HepG2 (cell line): Measurements from ENCODE around the gene CNPY4. TPM values are rescaled to one million over a fixed set of nuclear protein-coding genes. Genes with fewer than 3 reads are reported as not detected.
A peak's percentile ranks its signal among the peaks of the same experiment; 100 is the strongest.

Source experiments
- ATAC-seq: fragments of 200-7000 bp; cut with Tn5 transposase; 3 replicates; pipeline ENCODE4 v1.9.1; 2020; ENCODE audit warnings: mild to moderate bottlenecking, moderate library complexity
- BruUV-seq: library from RNA; stranded (reverse); fragments of 400-500 nt; replicated peaks from 2 replicates; lab custom pipeline; 2021; lab: Mats Ljungman, UMichigan
- CTCF ChIA-PET: fragments of 300-600 bp; formaldehyde crosslinking; extraction: SDS; loops from one replicate; lab custom pipeline; 2021; ENCODE audit warnings: low total read pairs, inconsistent platforms, low intra/inter-chr PET ratio; lab: Yijun Ruan, JAX
- POLR2A ChIA-PET: fragments of 350-600 bp; sonication (Branson Sonifier 250); formaldehyde crosslinking; loops from one replicate; lab custom pipeline; 2020; ENCODE audit warnings: antibody characterized with exemption, inconsistent platforms; lab: Yijun Ruan, JAX
- DNase-seq: peaks from one replicate; pipeline ENCODE4 v3.0.0-alpha.2; 2015; ENCODE audit warnings: low spot score
- FAIRE-seq: peaks from 3 replicates; lab custom pipeline; 2011; peaks lifted over from hg19 to GRCh38; lab: Jason Lieb, UNC
- H2AFZ ChIP-seq: one replicate; pipeline ENCODE4 v1.6.1; 2011; ENCODE audit warnings: low read length, inconsistent platforms
- H3K27ac ChIP-seq: fragments of 300-600 bp; 3 replicates; pipeline ENCODE4 v1.8.0; 2011; ENCODE audit warnings: mixed run types, mild to moderate bottlenecking, mixed read lengths, low read length, inconsistent platforms; ENCODE audit not compliant: insufficient read depth; ENCODE audit errors: extremely low read length
- H3K27me3 ChIP-seq, 2 experiments: fragments of 200-600 bp in 1 of 2; 2 replicates in 1 of 2; 3 replicates in 1 of 2; pipeline versions ENCODE4 v1.6.0 to v1.8.0; 2011; ENCODE audit warnings: low read length in 2 of 2, mild to moderate bottlenecking in 2 of 2, moderate library complexity in 2 of 2, inconsistent platforms in 1 of 2; ENCODE audit not compliant: insufficient read depth in 2 of 2, control insufficient read depth in 1 of 2
- H3K36me3 ChIP-seq, 2 experiments: fragments of 200-600 bp in 1 of 2; replicated peaks in 1 of 2; 2 replicates in 1 of 2; 3 replicates in 1 of 2; pipeline versions ENCODE4 v1.5.1 to v1.8.0; 2011; ENCODE audit warnings: low read length in 2 of 2, inconsistent platforms in 1 of 2; ENCODE audit not compliant: insufficient read depth in 2 of 2, control insufficient read depth in 1 of 2
- H3K4me1 ChIP-seq: 2 replicates; pipeline ENCODE4 v1.5.1; 2012; ENCODE audit warnings: low read length, inconsistent platforms; ENCODE audit not compliant: insufficient read depth
- H3K4me2 ChIP-seq: 2 replicates; pipeline ENCODE4 v1.6.0; 2011; ENCODE audit warnings: low read depth, low read length, inconsistent platforms
- H3K4me3 ChIP-seq, 3 experiments: fragments of 200-600 bp in 1 of 3; sonication (generic), shearing (Covaris generic) in 1 of 3; replicated peaks in 1 of 3; 2 replicates each; pipeline ENCODE4 v1.5.1; 2011 to 2016; ENCODE audit warnings: low read length in 3 of 3, inconsistent platforms in 2 of 3, low read depth in 2 of 3, mild to moderate bottlenecking in 2 of 3, control low read depth in 1 of 3, mixed read lengths in 1 of 3; ENCODE audit not compliant: insufficient read depth in 1 of 3
- H3K79me2 ChIP-seq: one replicate; pipeline ENCODE4 v1.6.1; 2011; ENCODE audit warnings: low read length, inconsistent platforms; ENCODE audit not compliant: insufficient read depth
- H3K9ac ChIP-seq: 2 replicates; pipeline ENCODE4 v1.6.0; 2011; ENCODE audit warnings: mild to moderate bottlenecking, low read depth, low read length, inconsistent platforms; ENCODE audit not compliant: insufficient read depth
- H3K9me3 ChIP-seq: 2 replicates; pipeline ENCODE4 v1.5.1; 2012; ENCODE audit warnings: mild to moderate bottlenecking, low read length
- H4K20me1 ChIP-seq: 2 replicates; pipeline ENCODE4 v1.6.0; 2011; ENCODE audit warnings: inconsistent platforms, mild to moderate bottlenecking, low read length, moderate library complexity; ENCODE audit not compliant: insufficient read depth
- CBX2 ChIP-seq, 2 experiments: fragments of 200-600 bp in 1 of 2; sonication (generic); formaldehyde crosslinking in 1 of 2; IDR thresholded peaks; 2 replicates each; pipeline versions ENCODE4 v1.7.0 to v1.8.1; 2018 to 2022; ENCODE audit warnings: low read depth in 2 of 2, low read length in 1 of 2, mild to moderate bottlenecking in 1 of 2, missing genetic modification reagents in 1 of 2
- HNF1A ChIP-seq, 2 experiments: sonication (generic) in 1 of 2; formaldehyde crosslinking in 1 of 2; IDR thresholded peaks; 2 replicates each; pipeline versions ENCODE4 v1.4.0 to v1.6.1; 2016 to 2020; ENCODE audit warnings: borderline replicate concordance in 1 of 2, low read depth in 1 of 2, mild to moderate bottlenecking in 1 of 2, missing genetic modification reagents in 1 of 2
- HNF4A ChIP-seq: sonication (generic); formaldehyde crosslinking; IDR thresholded peaks from 2 replicates; pipeline ENCODE4 v1.4.0; 2020; ENCODE audit warnings: missing genetic modification reagents
- KLF6 ChIP-seq: IDR thresholded peaks from 2 replicates; pipeline ENCODE4 v1.8.0; 2016; ENCODE audit warnings: missing biosample characterization, missing genetic modification reagents
- MIXL1 ChIP-seq: IDR thresholded peaks from 2 replicates; pipeline ENCODE4 v1.6.1; 2016
- PHF21A ChIP-seq: sonication (generic); formaldehyde crosslinking; IDR thresholded peaks from 2 replicates; pipeline ENCODE4 v1.5.0; 2020; ENCODE audit warnings: mild to moderate bottlenecking, missing genetic modification reagents
- SMC3 ChIP-seq: IDR thresholded peaks from 2 replicates; pipeline ENCODE4 v1.6.1; 2011; ENCODE audit warnings: low read length, improper control_type of control experiment
- THAP8 ChIP-seq: sonication (generic); formaldehyde crosslinking; IDR thresholded peaks from 2 replicates; pipeline ENCODE4 v1.5.1; 2020; ENCODE audit warnings: missing genetic modification reagents, mild to moderate bottlenecking, borderline replicate concordance
- ZBTB43 ChIP-seq: sonication (generic); formaldehyde crosslinking; conservative IDR thresholded peaks from 2 replicates; pipeline ENCODE4 v1.4.0; 2020; ENCODE audit warnings: missing genetic modification reagents
- ZNF20 ChIP-seq: sonication (generic); formaldehyde crosslinking; IDR thresholded peaks from 2 replicates; pipeline ENCODE4 v1.4.0; 2020; ENCODE audit warnings: mild to moderate bottlenecking, moderate library complexity, missing genetic modification reagents
- ZNF446 ChIP-seq: sonication (generic); formaldehyde crosslinking; IDR thresholded peaks from 2 replicates; pipeline ENCODE4 v1.5.0; 2020; ENCODE audit warnings: mild to moderate bottlenecking, missing genetic modification reagents
- WGBS: methylation state at CpG from one replicate; pipeline ENCODE4 v1.1.6; 2017; ENCODE audit warnings: low lambda C conversion rate; 5-methylcytosine and 5-hydroxymethylcytosine counted together
- in situ Hi-C: cut with HindIII; loops from 2 replicates; pipeline ENCODE4 v1.10.0; 2017; ENCODE audit warnings: low pct_unique_long_range_greater_than_20kb; ENCODE audit not compliant: extremely low pct_ligation_motif_present
- intact Hi-C: fragments of 100-400 bp; cut with micrococcal nuclease; formaldehyde crosslinking; loops from one replicate; pipeline ENCODE4 v1.10.0; 2022; ENCODE audit not compliant: unreplicated experiment
- polyA plus RNA-seq, 8 experiments: library from polyadenylated mRNA; depleted of rRNA in 3 of 8; stranded (reverse) in 7 of 8; unstranded in 1 of 8; fragments of >200 nt; fragmentation: Illumina TruSeq in 4 of 8; extraction: Trizol in 4 of 8; gene quantifications; 2 replicates each; pipeline versions ENCODE4 v1.2.1 to v1.2.3, GENCODE V29; 2011 to 2016; ENCODE audit warnings: low read depth in 4 of 8, missing spikeins in 1 of 8, mixed read lengths in 1 of 8; ENCODE audit not compliant: insufficient read depth in 1 of 8
- total RNA-seq, 5 experiments: library from RNA; depleted of rRNA; stranded (reverse); fragments of >200 nt; fragmentation: Illumina TruSeq; extraction: Trizol; gene quantifications; 2 replicates each; pipeline ENCODE4 v1.2.3, GENCODE V29; 2016; ENCODE audit warnings: low read depth in 1 of 5

The CNPY4 gene
- total and polyA plus RNA-seq, 2 of the 13 experiments (the other 11 are each of a cell fraction or from before 2014, with no cell fraction given) = 6.2 to 12.7 TPM

GRCh38 chr7:100099452-100099851 lies 20.0 kb upstream of the CNPY4 start:
- Histone ChIP-seq H3K9ac (peak overlapping the region; percentile 92), H3K27ac (peak overlapping the region; percentile 95), H3K9me3 (no peaks in the 10 kb centered on the region), H3K4me1 (peaks cover 22% of the 10 kb centered on the region), H3K4me3 (peak overlapping the region; percentile 85 to 99 (median 86)), H2AFZ (no peak overlapping the region), H3K27me3 (no peaks in the 10 kb centered on the region), H3K36me3 (peaks cover 31 to 51% of the 10 kb centered on the region in 2 experiments), H3K4me2 (peak overlapping the region; percentile 85), H4K20me1 (no peaks in the 10 kb centered on the region; the same call in 1 of the 2 replicates), H3K79me2 (peaks cover 23% of the 10 kb centered on the region)
- ATAC-seq (no peak), FAIRE-seq (no peak), DNase-seq (no peak)
- intact Hi-C loops (no loop called here), in situ Hi-C loops (no loop called here)
- ChIA-PET POLR2A (interaction anchor here (0.6 to 3.5 kb wide), 2 partner anchors 21 to 64 kb away, joined by 4 to 21 read pairs; partner anchors contain the start of gene CNPY4), CTCF (no interaction called here)
- 90% methylated on average over 12 of the region's 12 CpGs for WGBS
- no TSS peak for BruUV-seq
- no peak for TF ChIP-seq ZNF446 (CRISPR knock-in tag)
- TF ChIP-seq ZBTB43 (CRISPR knock-in tag) = no peak
- no peak for TF ChIP-seq MIXL1 (CRISPR knock-in tag)
- no peak for TF ChIP-seq CBX2 (IDR thresholded peaks at IDR 0.05; ENCODE audit: low read depth, low read length)
- no peak for TF ChIP-seq CBX2 (CRISPR knock-in tag; IDR thresholded peaks at IDR 0.05; ENCODE audit: low read depth)
- TF ChIP-seq PHF21A (CRISPR knock-in tag) = no peak
- TF ChIP-seq HNF4A (CRISPR knock-in tag) = no peak
- TF ChIP-seq HNF1A (IDR thresholded peaks at IDR 0.05; ENCODE audit: low read depth) = no peak
- no peak for TF ChIP-seq HNF1A (CRISPR knock-in tag; IDR thresholded peaks at IDR 0.05; ENCODE audit: borderline replicate concordance)
- TF ChIP-seq KLF6 (CRISPR knock-in tag) = no peak
- no peak for TF ChIP-seq SMC3
- TF ChIP-seq ZNF20 (CRISPR knock-in tag) = no peak
- TF ChIP-seq THAP8 (CRISPR knock-in tag) = no peak
